Neural progenitor cell (in vitro differentiated cells): Measurements from ENCODE around the gene PEBP1.

ENCODE experiments used
- EZH2 ChIP-seq: fragments of 200-600 bp; sonication (generic); IDR thresholded peaks from 2 replicates; pipeline ENCODE4 v1.6.1; 2017; ENCODE audit warnings: antibody characterized with exemption, mild to moderate bottlenecking, moderate library complexity
- EZH2phosphoT487 ChIP-seq: fragments of 200-600 bp; sonication (generic); IDR thresholded peaks from 2 replicates; pipeline ENCODE4 v1.6.1; 2017; ENCODE audit warnings: antibody characterized with exemption
- TF ChIP-seq, protein P1 (sequence below): fragments of 200-600 bp; sonication (generic); IDR thresholded peaks from 2 replicates; pipeline ENCODE4 v1.5.1; 2017; ENCODE audit warnings: antibody characterized with exemption, mild to moderate bottlenecking

GRCh38 chr12:118107694-118108093 lies 28.2 kb upstream of the PEBP1 start:
- TF ChIP-seq, protein P1, sequence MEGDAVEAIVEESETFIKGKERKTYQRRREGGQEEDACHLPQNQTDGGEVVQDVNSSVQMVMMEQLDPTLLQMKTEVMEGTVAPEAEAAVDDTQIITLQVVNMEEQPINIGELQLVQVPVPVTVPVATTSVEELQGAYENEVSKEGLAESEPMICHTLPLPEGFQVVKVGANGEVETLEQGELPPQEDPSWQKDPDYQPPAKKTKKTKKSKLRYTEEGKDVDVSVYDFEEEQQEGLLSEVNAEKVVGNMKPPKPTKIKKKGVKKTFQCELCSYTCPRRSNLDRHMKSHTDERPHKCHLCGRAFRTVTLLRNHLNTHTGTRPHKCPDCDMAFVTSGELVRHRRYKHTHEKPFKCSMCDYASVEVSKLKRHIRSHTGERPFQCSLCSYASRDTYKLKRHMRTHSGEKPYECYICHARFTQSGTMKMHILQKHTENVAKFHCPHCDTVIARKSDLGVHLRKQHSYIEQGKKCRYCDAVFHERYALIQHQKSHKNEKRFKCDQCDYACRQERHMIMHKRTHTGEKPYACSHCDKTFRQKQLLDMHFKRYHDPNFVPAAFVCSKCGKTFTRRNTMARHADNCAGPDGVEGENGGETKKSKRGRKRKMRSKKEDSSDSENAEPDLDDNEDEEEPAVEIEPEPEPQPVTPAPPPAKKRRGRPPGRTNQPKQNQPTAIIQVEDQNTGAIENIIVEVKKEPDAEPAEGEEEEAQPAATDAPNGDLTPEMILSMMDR: no peak
- TF ChIP-seq EZH2phosphoT487 (no peak), EZH2 (no peak)
